MM.1S (cell line): Measurements from ENCODE around the gene EHBP1.

Experiments
- DNase-seq: peaks from one replicate; pipeline ENCODE4 v3.0.0-alpha.2; 2015
- H2AFZ ChIP-seq: fragments of 300-600 bp; sonication (generic); 2 replicates; pipeline ENCODE4 v1.6.0; 2016; ENCODE audit warnings: antibody characterized with exemption, low read length
- H3F3A ChIP-seq: fragments of 300-600 bp; sonication (generic); 2 replicates; pipeline ENCODE4 v1.6.1; 2016; ENCODE audit warnings: mild to moderate bottlenecking, antibody characterized with exemption, low read length, moderate library complexity, mixed read lengths; ENCODE audit not compliant: insufficient read depth
- H3K27ac ChIP-seq: fragments of 300-600 bp; sonication (generic); 2 replicates; pipeline ENCODE4 v1.5.1; 2016; ENCODE audit warnings: mild to moderate bottlenecking, low read length
- H3K27me3 ChIP-seq: fragments of 300-600 bp; sonication (generic); replicated peaks from 2 replicates; pipeline ENCODE4 v1.6.0; 2016; ENCODE audit warnings: low read length; ENCODE audit not compliant: insufficient read depth
- H3K36me3 ChIP-seq: fragments of 300-600 bp; sonication (generic); replicated peaks from 2 replicates; pipeline ENCODE4 v1.6.1; 2016; ENCODE audit warnings: mild to moderate bottlenecking, low read length, mixed read lengths; ENCODE audit not compliant: insufficient read depth
- H3K4me1 ChIP-seq: fragments of 300-600 bp; sonication (generic); 2 replicates; pipeline ENCODE4 v1.6.1; 2016; ENCODE audit warnings: low read length, mixed read lengths
- H3K4me2 ChIP-seq: fragments of 300-600 bp; sonication (generic); 2 replicates; pipeline ENCODE4 v1.6.0; 2016; ENCODE audit warnings: low read depth, low read length
- H3K4me3 ChIP-seq: fragments of 300-600 bp; sonication (generic); 2 replicates; pipeline ENCODE4 v1.5.1; 2016; ENCODE audit warnings: low read length, mixed read lengths
- H3K79me2 ChIP-seq: fragments of 300-600 bp; sonication (generic); 2 replicates; pipeline ENCODE4 v1.6.1; 2016; ENCODE audit warnings: mixed run types, low read length, mixed read lengths
- H3K9ac ChIP-seq: fragments of 300-600 bp; sonication (generic); 2 replicates; pipeline ENCODE4 v1.6.1; 2016; ENCODE audit warnings: low read length, mixed read lengths
- H3K9me2 ChIP-seq: fragments of 300-600 bp; sonication (generic); replicated peaks from 2 replicates; pipeline ENCODE4 v1.6.1; 2016; ENCODE audit warnings: mild to moderate bottlenecking, low read length, mixed read lengths; ENCODE audit not compliant: insufficient read depth
- H3K9me3 ChIP-seq: fragments of 300-600 bp; sonication (generic); replicated peaks from 2 replicates; pipeline ENCODE4 v1.6.1; 2016; ENCODE audit warnings: mild to moderate bottlenecking, low read length, mixed read lengths; ENCODE audit not compliant: insufficient read depth
- H4K20me1 ChIP-seq: fragments of 300-600 bp; sonication (generic); 2 replicates; pipeline ENCODE4 v1.6.1; 2016; ENCODE audit warnings: mild to moderate bottlenecking, low read length, moderate library complexity, mixed read lengths; ENCODE audit not compliant: insufficient read depth
- CTCF ChIP-seq: fragments of 300-600 bp; sonication (generic); IDR thresholded peaks from 2 replicates; pipeline ENCODE4 v1.5.1; 2016; ENCODE audit warnings: antibody characterized with exemption, low read length, mixed read lengths
- EZH2 ChIP-seq: fragments of 300-600 bp; sonication (generic); optimal IDR thresholded peaks from 2 replicates; pipeline ENCODE3; 2017; ENCODE audit warnings: low read depth, mild to moderate bottlenecking, antibody characterized with exemption, low read length, mixed read lengths
- EZH2phosphoT487 ChIP-seq: fragments of 300-600 bp; sonication (generic); IDR thresholded peaks from 2 replicates; pipeline ENCODE4 v1.6.1; 2018; ENCODE audit warnings: antibody characterized with exemption, low read length

EHBP1 gene

GRCh38 chr2:62688771-62689170 lies 16.7 kb upstream of the EHBP1 start:
- Histone ChIP-seq H3K27me3 (no peaks in the 10 kb centered on the region), H2AFZ (no peak overlapping the region), H3K9me2 (no peaks in the 10 kb centered on the region), H3K9ac (no peak overlapping the region), H3F3A (no peaks in the 10 kb centered on the region), H3K79me2 (no peaks in the 10 kb centered on the region), H3K4me2 (no peak overlapping the region), H3K36me3 (no peaks in the 10 kb centered on the region), H3K4me3 (no peak overlapping the region), H4K20me1 (no peaks in the 10 kb centered on the region), H3K27ac (no peak overlapping the region), H3K9me3 (no peaks in the 10 kb centered on the region), H3K4me1 (no peaks in the 10 kb centered on the region)
- TF ChIP-seq EZH2 (no peak), EZH2phosphoT487 (no peak), CTCF (no peak)
- DNase-seq, result no peak

- H3K79me2 ChIP-seq, result no peaks in the 10 kb centered on the region
- no peaks in the 10 kb centered on the region for H4K20me1 ChIP-seq
- H3K4me1 ChIP-seq, result no peaks in the 10 kb centered on the region
- no peaks in the 10 kb centered on the region for H3F3A ChIP-seq
- no peak overlapping the region for H3K27ac ChIP-seq
- no peak overlapping the region for H2AFZ ChIP-seq
- H3K27me3 ChIP-seq, result no peaks in the 10 kb centered on the region
- DNase-seq, result no peak
- no peak overlapping the region for H3K4me2 ChIP-seq
- no peaks in the 10 kb centered on the region for H3K36me3 ChIP-seq
- no peaks in the 10 kb centered on the region for H3K9me3 ChIP-seq
- TF ChIP-seq EZH2 (no peak), CTCF (no peak), EZH2phosphoT487 (no peak)
- H3K4me3 ChIP-seq, result no peak overlapping the region
- H3K9ac ChIP-seq, result no peak overlapping the region
- H3K9me2 ChIP-seq, result no peaks in the 10 kb centered on the region
Observed at GRCh38 chr2:62691186-62691585, 14.3 kb upstream of the EHBP1 start.

- H3K9me2 ChIP-seq, result no peaks in the 10 kb centered on the region
- H3K9ac ChIP-seq, result no peak overlapping the region
- no peak overlapping the region for H3K27ac ChIP-seq
- no peaks in the 10 kb centered on the region for H3K27me3 ChIP-seq
- H4K20me1 ChIP-seq, result no peaks in the 10 kb centered on the region
- H3K9me3 ChIP-seq, result no peaks in the 10 kb centered on the region
- H3F3A ChIP-seq, result no peaks in the 10 kb centered on the region
- no peak overlapping the region for H3K4me3 ChIP-seq
- no peaks in the 10 kb centered on the region for H3K79me2 ChIP-seq
- no peak for TF ChIP-seq CTCF
- no peaks in the 10 kb centered on the region for H3K36me3 ChIP-seq
- H3K4me1 ChIP-seq, result no peaks in the 10 kb centered on the region
- no peak for DNase-seq
- no peak overlapping the region for H3K4me2 ChIP-seq
- no peak overlapping the region for H2AFZ ChIP-seq
Observed at GRCh38 chr2:62692225-62692624, 13.3 kb upstream of the EHBP1 start.

- no peak for TF ChIP-seq EZH2
- TF ChIP-seq CTCF, result no peak
- TF ChIP-seq EZH2phosphoT487, result no peak
- Histone ChIP-seq H3K4me3 (no peak overlapping the region), H3K4me2 (no peak overlapping the region), H3K4me1 (no peaks in the 10 kb centered on the region), H3K79me2 (no peaks in the 10 kb centered on the region), H3K27me3 (no peaks in the 10 kb centered on the region), H3K9me3 (no peaks in the 10 kb centered on the region), H2AFZ (no peak overlapping the region), H3K9me2 (no peaks in the 10 kb centered on the region), H3K27ac (no peak overlapping the region), H3K36me3 (no peaks in the 10 kb centered on the region), H4K20me1 (no peaks in the 10 kb centered on the region), H3K9ac (no peak overlapping the region), H3F3A (no peaks in the 10 kb centered on the region)
- DNase-seq, result no peak
Observed at GRCh38 chr2:62698653-62699052, 6.9 kb upstream of the EHBP1 start.
